ENCODE results near the gene MACROD2. TPM values are rescaled to one million over a fixed set of nuclear protein-coding genes. Genes with fewer than 3 reads are reported as not detected.

Gene MACROD2
- polyA plus RNA-seq, 1 experiment: 0.47 TPM

DNA sequence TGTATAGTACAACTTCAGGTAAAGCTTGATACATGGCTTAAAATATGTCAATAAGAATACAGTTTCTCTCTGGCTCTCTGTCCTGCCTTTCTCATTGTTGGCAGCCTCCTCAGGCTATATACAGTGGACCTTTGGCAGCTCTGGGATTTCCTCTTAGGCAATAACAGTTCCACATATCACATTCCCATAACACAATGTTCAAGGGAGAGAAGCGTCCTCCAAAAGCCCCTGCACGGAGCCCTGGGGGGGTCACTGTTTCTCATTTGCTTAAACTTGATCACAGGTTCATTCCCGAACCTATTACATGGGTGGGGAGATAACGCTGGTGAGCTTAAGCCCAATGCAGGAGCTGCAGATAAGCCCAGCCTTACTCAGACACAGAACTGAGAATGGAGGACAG lies 346.5 kb downstream of the MACROD2 start:
- no peaks in the 10 kb centered on the region for H3K36me3 ChIP-seq (ENCODE audit: control insufficient read depth, insufficient read depth, low read length)
- CTCF ChIA-PET: no interaction called here
- POLR2A ChIA-PET: no interaction called here
- DNase-seq (ENCODE audit: low read depth): no peak
- H3K4me3 ChIP-seq (ENCODE audit: low read depth, low read length): no peak overlapping the region
- TF ChIP-seq, protein P1, sequence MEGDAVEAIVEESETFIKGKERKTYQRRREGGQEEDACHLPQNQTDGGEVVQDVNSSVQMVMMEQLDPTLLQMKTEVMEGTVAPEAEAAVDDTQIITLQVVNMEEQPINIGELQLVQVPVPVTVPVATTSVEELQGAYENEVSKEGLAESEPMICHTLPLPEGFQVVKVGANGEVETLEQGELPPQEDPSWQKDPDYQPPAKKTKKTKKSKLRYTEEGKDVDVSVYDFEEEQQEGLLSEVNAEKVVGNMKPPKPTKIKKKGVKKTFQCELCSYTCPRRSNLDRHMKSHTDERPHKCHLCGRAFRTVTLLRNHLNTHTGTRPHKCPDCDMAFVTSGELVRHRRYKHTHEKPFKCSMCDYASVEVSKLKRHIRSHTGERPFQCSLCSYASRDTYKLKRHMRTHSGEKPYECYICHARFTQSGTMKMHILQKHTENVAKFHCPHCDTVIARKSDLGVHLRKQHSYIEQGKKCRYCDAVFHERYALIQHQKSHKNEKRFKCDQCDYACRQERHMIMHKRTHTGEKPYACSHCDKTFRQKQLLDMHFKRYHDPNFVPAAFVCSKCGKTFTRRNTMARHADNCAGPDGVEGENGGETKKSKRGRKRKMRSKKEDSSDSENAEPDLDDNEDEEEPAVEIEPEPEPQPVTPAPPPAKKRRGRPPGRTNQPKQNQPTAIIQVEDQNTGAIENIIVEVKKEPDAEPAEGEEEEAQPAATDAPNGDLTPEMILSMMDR (IDR thresholded peaks at IDR 0.05; ENCODE audit: insufficient read depth, low read depth, low read length): no peak
- no peaks in the 10 kb centered on the region for H3K27me3 ChIP-seq (ENCODE audit: control insufficient read depth, insufficient read depth, low read length)

DNA sequence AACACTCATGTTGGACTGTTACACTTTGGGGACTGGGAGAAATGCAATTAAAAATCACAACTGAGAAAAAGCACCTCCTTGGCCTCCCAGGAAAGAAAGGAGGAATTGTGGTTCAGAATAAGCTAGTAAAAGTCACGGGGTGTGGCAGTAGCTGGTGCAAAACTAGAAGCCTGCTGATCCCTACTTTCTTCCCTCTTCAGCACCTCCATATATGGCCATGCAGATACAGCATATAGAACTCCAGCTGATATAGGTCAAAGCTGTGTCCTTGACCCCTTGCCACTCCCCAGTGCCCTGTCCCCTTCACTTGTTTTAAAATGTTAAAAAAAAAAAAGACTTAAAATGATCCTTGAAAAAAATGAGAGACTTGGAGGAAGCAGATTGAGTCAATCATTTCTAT lies 347.6 kb downstream of the MACROD2 start:
- no peaks in the 10 kb centered on the region for H3K36me3 ChIP-seq (ENCODE audit: control insufficient read depth, insufficient read depth, low read length)
- H3K4me3 ChIP-seq (ENCODE audit: low read depth, low read length): no peak overlapping the region
- ChIA-PET POLR2A (no interaction called here), CTCF (interaction anchor here (0.7 kb wide), 1 partner anchor 10 kb away, joined by 3 read pairs; no protein-coding TSS in a partner anchor)
- TF ChIP-seq, protein P1 (IDR thresholded peaks at IDR 0.05; ENCODE audit: insufficient read depth, low read depth, low read length): no peak
- H3K27me3 ChIP-seq (ENCODE audit: control insufficient read depth, insufficient read depth, low read length): no peaks in the 10 kb centered on the region
- no peak for DNase-seq (ENCODE audit: low read depth)

DNA sequence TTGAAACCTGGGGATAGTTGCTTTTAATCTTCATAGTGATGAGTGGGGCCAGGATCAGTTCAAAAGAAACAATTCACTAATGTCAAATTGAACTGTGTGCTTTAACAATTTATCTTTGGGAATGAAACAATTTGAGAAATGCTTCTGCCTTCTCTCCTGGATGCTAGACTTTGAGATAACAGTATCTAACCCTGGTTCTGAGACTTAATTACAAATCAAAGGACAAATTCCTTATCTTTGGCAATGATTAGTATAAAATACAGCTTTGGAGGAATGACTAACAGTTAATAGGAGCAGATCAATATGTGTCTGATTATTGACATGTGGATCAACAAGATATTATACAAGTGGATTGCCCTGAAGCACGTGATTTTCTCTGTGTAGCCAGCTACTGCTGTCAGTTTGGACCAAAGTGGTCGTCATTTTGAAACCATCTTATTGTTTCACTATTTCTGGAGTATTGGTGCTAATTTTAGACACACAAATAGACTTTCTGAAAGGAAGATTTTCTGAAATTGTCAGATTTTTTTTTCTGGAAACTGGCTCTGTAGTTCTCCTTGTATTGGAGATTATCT lies 348.3 kb downstream of the MACROD2 start:
- no peaks in the 10 kb centered on the region for H3K27me3 ChIP-seq (ENCODE audit: control insufficient read depth, insufficient read depth, low read length)
- ChIA-PET CTCF (interaction anchor here (0.7 kb wide), 1 partner anchor 11 kb away, joined by 3 read pairs; no protein-coding TSS in a partner anchor), POLR2A (no interaction called here)
- no peak overlapping the region for H3K4me3 ChIP-seq (ENCODE audit: low read depth, low read length)
- TF ChIP-seq, protein P1 (IDR thresholded peaks at IDR 0.05; ENCODE audit: insufficient read depth, low read depth, low read length): no peak
- H3K36me3 ChIP-seq (ENCODE audit: control insufficient read depth, insufficient read depth, low read length): no peaks in the 10 kb centered on the region
- DNase-seq (ENCODE audit: low read depth): no peak

DNA sequence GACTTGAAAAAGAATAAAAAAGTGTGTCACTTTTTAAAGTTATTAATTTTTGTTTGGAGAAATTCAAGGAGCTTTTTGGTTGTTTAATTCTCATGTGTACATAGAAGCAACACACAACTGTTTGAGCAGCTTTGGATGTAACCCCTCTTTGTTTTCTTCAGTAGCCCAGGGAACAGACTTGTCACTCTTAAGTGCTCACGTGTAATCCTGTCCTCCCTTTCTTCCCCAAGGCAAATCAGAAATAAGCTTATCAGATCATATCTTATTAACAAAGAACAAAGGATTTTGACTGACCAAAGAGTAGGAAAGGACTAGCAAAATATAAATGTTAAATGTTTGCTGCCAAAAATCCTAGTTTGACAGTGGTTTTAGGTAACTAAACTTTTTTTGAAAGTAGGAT lies 349.4 kb downstream of the MACROD2 start:
- Histone ChIP-seq H3K4me3 (ENCODE audit: low read depth, low read length) (no peak overlapping the region), H3K27me3 (ENCODE audit: control insufficient read depth, insufficient read depth, low read length) (no peaks in the 10 kb centered on the region), H3K36me3 (ENCODE audit: control insufficient read depth, insufficient read depth, low read length) (no peaks in the 10 kb centered on the region)
- TF ChIP-seq, protein P1 (IDR thresholded peaks at IDR 0.05; ENCODE audit: insufficient read depth, low read depth, low read length): no peak
- DNase-seq (ENCODE audit: low read depth): no peak
- ChIA-PET CTCF (interaction anchor here (0.7 kb wide), 1 partner anchor 155 kb away, joined by 3 read pairs; no protein-coding TSS in a partner anchor), POLR2A (interaction anchor here (0.7 kb wide), 1 partner anchor 439 kb away, joined by 3 read pairs; no protein-coding TSS in a partner anchor)

DNA sequence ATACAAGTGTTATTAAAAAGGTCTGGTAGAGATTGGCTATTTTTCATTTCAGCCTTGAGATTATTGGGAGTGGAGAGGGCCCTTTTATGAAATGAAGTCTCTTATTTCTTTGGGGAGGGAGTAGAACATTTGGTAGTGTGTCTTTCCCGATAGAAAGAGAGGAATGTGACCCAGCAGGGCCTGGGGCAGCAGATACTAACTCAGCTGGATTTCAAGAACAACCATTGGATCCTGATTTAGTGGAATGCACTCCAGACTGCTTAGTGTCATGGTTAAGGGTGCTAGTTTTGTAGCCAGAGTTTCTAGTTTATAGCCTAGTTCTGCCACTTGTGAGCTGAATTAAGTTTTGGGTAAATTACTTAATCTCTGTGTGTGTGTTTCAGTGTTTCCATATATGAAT lies 360.5 kb downstream of the MACROD2 start:
- H3K4me3 ChIP-seq (ENCODE audit: low read depth, low read length): no peak overlapping the region
- CTCF ChIA-PET: interaction anchor here (1.6 kb wide), 1 partner anchor 18 kb away, joined by 6 read pairs; the partner anchor contains the start of gene FLRT3

More for the DNA sequence above, 360.5 kb downstream of the MACROD2 start:
- no peaks in the 10 kb centered on the region for H3K36me3 ChIP-seq (ENCODE audit: control insufficient read depth, insufficient read depth, low read length)
- TF ChIP-seq, protein P1 (IDR thresholded peaks at IDR 0.05; ENCODE audit: insufficient read depth, low read depth, low read length): no peak
- H3K27me3 ChIP-seq (ENCODE audit: control insufficient read depth, insufficient read depth, low read length): no peaks in the 10 kb centered on the region
- DNase-seq (ENCODE audit: low read depth): no peak
- POLR2A ChIA-PET: no interaction called here

Data from BJ (cell line).